ENCODE data around the gene DOCK1.
A peak's percentile ranks its signal among the peaks of the same experiment; 100 is the strongest.

DOCK1 gene

GRCh38 chr10:127194111-127194510 lies 288.9 kb downstream of the DOCK1 start:
- no peak for TF ChIP-seq CTCF (conservative IDR thresholded peaks at IDR 0.05)
- H3K27ac ChIP-seq, result no peak overlapping the region

- no peak for TF ChIP-seq CTCF (conservative IDR thresholded peaks at IDR 0.05)
- no peak overlapping the region for H3K27ac ChIP-seq
These were observed 289.4 kb downstream of the DOCK1 start for GRCh38 chr10:127194599-127194998.

- H3K27ac ChIP-seq, result no peak overlapping the region
These were observed 289.8 kb downstream of the DOCK1 start for GRCh38 chr10:127195041-127195506.

GRCh38 chr10:127195571-127196281 lies 290.5 kb downstream of the DOCK1 start:
- TF ChIP-seq CTCF (conservative IDR thresholded peaks at IDR 0.05), result no peak

More at GRCh38 chr10:127195041-127195506, 289.8 kb downstream of the DOCK1 start:
- TF ChIP-seq CTCF (conservative IDR thresholded peaks at IDR 0.05), result no peak

GRCh38 chr10:127196282-127197153 lies 291.3 kb downstream of the DOCK1 start, which contains the start of gene INSYN2A:
INSYN2A (minus strand) TSS chr10:127196591; CDS start chr10:127176395, 20,196 bp downstream.
- H3K27ac ChIP-seq, result no peak within 1 kb of the TSS; the same call in 1 of the 2 replicates
- peak; percentile 40; the same call in 1 of the 2 replicates for TF ChIP-seq CTCF (conservative IDR thresholded peaks at IDR 0.05)

More at GRCh38 chr10:127195571-127196281, 290.5 kb downstream of the DOCK1 start:
- no peak overlapping the region; the same call in 1 of the 2 replicates for H3K27ac ChIP-seq

GRCh38 chr10:127197154-127197432 lies 291.9 kb downstream of the DOCK1 start:
- no peak overlapping the region for H3K27ac ChIP-seq
- no peak for TF ChIP-seq CTCF (conservative IDR thresholded peaks at IDR 0.05)

- TF ChIP-seq CTCF (conservative IDR thresholded peaks at IDR 0.05), result peak; percentile 68
- no peak overlapping the region for H3K27ac ChIP-seq
These were observed 293.1 kb downstream of the DOCK1 start for GRCh38 chr10:127198307-127198706.

Data from VCaP (cell line).